K562 (cell line): Measurements from ENCODE around the gene ZNF30. TPM values are rescaled to one million over a fixed set of nuclear protein-coding genes. Genes with fewer than 3 reads are reported as not detected.

Experiments
- ATAC-seq: fragments of 200-7000 bp; cut with Tn5 transposase; 3 replicates; pipeline ENCODE4 v1.9.1; 2020; ENCODE audit warnings: moderate library complexity
- BruUV-seq: library from RNA; stranded (reverse); fragments of 400-500 nt; replicated peaks from 2 replicates; lab custom pipeline; 2021; lab: Mats Ljungman, UMichigan
- CTCF ChIA-PET: fragments of 300-600 bp; formaldehyde crosslinking; extraction: SDS; loops from one replicate; lab custom pipeline; 2021; ENCODE audit warnings: low intra/inter-chr PET ratio; lab: Yijun Ruan, JAX
- POLR2A ChIA-PET: fragments of 300-600, 350-650 bp; sonication (Branson Sonifier 250); formaldehyde crosslinking; extraction: SDS; loops from one replicate; lab custom pipeline; 2021; ENCODE audit warnings: antibody characterized with exemption, inconsistent platforms; lab: Yijun Ruan, JAX
- DNase-seq, 4 experiments: peaks; one replicate each; pipeline versions ENCODE4 v3.0.0 to v3.0.0-alpha.2; 2011 to 2018; ENCODE audit warnings: low spot score in 3 of 4, mixed read lengths in 3 of 4; ENCODE audit errors: extremely low read depth in 1 of 4
- FAIRE-seq: peaks from 2 replicates; lab custom pipeline; 2011; peaks lifted over from hg19 to GRCh38; lab: Jason Lieb, UNC
- H2AFZ ChIP-seq: 2 replicates; pipeline ENCODE4 v1.6.0; 2011; ENCODE audit warnings: low read depth, low read length, control low read depth, inconsistent platforms
- H3K27ac ChIP-seq: fragments of 200-600 bp; 3 replicates; pipeline ENCODE4 v1.8.0; 2011; ENCODE audit warnings: low read depth, mild to moderate bottlenecking, control low read depth, inconsistent platforms, low read length, moderate library complexity, mixed read lengths; ENCODE audit errors: extremely low read depth
- H3K27me3 ChIP-seq, 2 experiments: fragments of 300-600 bp in 1 of 2; 2 replicates in 1 of 2; 3 replicates in 1 of 2; pipeline versions ENCODE4 v1.6.0 to v1.8.0; 2011; ENCODE audit warnings: inconsistent platforms in 2 of 2, low read length in 2 of 2, mild to moderate bottlenecking in 1 of 2, mixed read lengths in 1 of 2, moderate library complexity in 1 of 2; ENCODE audit not compliant: control insufficient read depth in 2 of 2, insufficient read depth in 2 of 2
- H3K36me3 ChIP-seq: fragments of 300-600 bp; 3 replicates; pipeline ENCODE4 v1.8.0; 2011; ENCODE audit warnings: mild to moderate bottlenecking, low read length, inconsistent platforms; ENCODE audit not compliant: control insufficient read depth, insufficient read depth
- H3K4me1 ChIP-seq, 2 experiments: fragments of 200-600 bp in 1 of 2; replicated peaks in 1 of 2; 2 replicates in 1 of 2; 3 replicates in 1 of 2; pipeline versions ENCODE4 v1.5.1 to v1.8.0; 2011; ENCODE audit warnings: inconsistent platforms in 2 of 2, low read length in 2 of 2, mild to moderate bottlenecking in 1 of 2, mixed read lengths in 1 of 2, moderate library complexity in 1 of 2; ENCODE audit not compliant: control insufficient read depth in 2 of 2, insufficient read depth in 2 of 2
- H3K4me2 ChIP-seq: 2 replicates; pipeline ENCODE4 v1.6.1; 2011; ENCODE audit warnings: low read length, control low read depth, inconsistent platforms, mixed read lengths; ENCODE audit not compliant: insufficient read depth
- H3K4me3 ChIP-seq: fragments of 200-600 bp; sonication (generic), shearing (Covaris generic); 2 replicates; pipeline ENCODE4 v1.5.1; 2016; ENCODE audit warnings: control low read depth, inconsistent platforms
- H3K79me2 ChIP-seq: fragments of 200-600 bp; 3 replicates; pipeline ENCODE4 v1.8.0; 2011; ENCODE audit warnings: low read length, inconsistent platforms; ENCODE audit not compliant: control insufficient read depth, insufficient read depth
- H3K9ac ChIP-seq, 2 experiments: 2 replicates each; pipeline versions ENCODE4 v1.6.0 to v1.6.1; 2011; ENCODE audit warnings: low read depth in 2 of 2, low read length in 2 of 2, control low read depth in 1 of 2, inconsistent platforms in 1 of 2, mild to moderate bottlenecking in 1 of 2, mixed read lengths in 1 of 2; ENCODE audit not compliant: insufficient read depth in 1 of 2
- H3K9me1 ChIP-seq: one replicate; pipeline ENCODE4 v1.6.0; 2011; ENCODE audit warnings: inconsistent platforms, mild to moderate bottlenecking, low read length, moderate library complexity; ENCODE audit not compliant: control insufficient read depth, insufficient read depth
- H3K9me3 ChIP-seq: replicated peaks from 2 replicates; pipeline ENCODE4 v1.5.1; 2011; ENCODE audit warnings: low read depth, low read length, inconsistent platforms; ENCODE audit not compliant: control insufficient read depth, insufficient read depth
- H4K20me1 ChIP-seq: replicated peaks from 2 replicates; pipeline ENCODE4 v1.6.1; 2011; ENCODE audit warnings: low read length, inconsistent platforms, mixed read lengths; ENCODE audit not compliant: control insufficient read depth, insufficient read depth
- EGR1 ChIP-seq: fragments of 450-650 bp; conservative IDR thresholded peaks from 2 replicates; pipeline ENCODE4 v1.6.1; 2017; ENCODE audit warnings: mild to moderate bottlenecking
- GABPB1 ChIP-seq: sonication (generic); formaldehyde crosslinking; IDR thresholded peaks from 2 replicates; pipeline ENCODE4 v1.8.0; 2022; ENCODE audit warnings: mild to moderate bottlenecking, missing genetic modification reagents
- GTF2B ChIP-seq: IDR thresholded peaks from 2 replicates; pipeline ENCODE4 v1.6.1; 2011; ENCODE audit not compliant: insufficient read length; ENCODE audit errors: extremely low read depth
- IRF1 ChIP-seq: sonication (generic); formaldehyde crosslinking; IDR thresholded peaks from 2 replicates; pipeline ENCODE4 v1.8.0; 2022; ENCODE audit warnings: missing genetic modification reagents, mild to moderate bottlenecking, borderline replicate concordance
- KDM4B ChIP-seq, 2 experiments: fragments of 450-650 bp in 1 of 2; sonication (generic) in 1 of 2; IDR thresholded peaks; 2 replicates each; pipeline ENCODE4 v1.6.1; 2016 to 2017; ENCODE audit warnings: borderline replicate concordance in 2 of 2, antibody characterized with exemption in 1 of 2, low read depth in 1 of 2, mild to moderate bottlenecking in 1 of 2
- KLF16 ChIP-seq: IDR thresholded peaks from 2 replicates; pipeline ENCODE4 v1.6.1; 2016; ENCODE audit warnings: antibody characterized with exemption
- NR3C1 ChIP-seq: sonication (generic); formaldehyde crosslinking; IDR thresholded peaks from 2 replicates; pipeline ENCODE4 v1.8.1; 2022; ENCODE audit warnings: missing genetic modification reagents
- PATZ1 ChIP-seq: fragments of 250-450 bp; sonication (Bioruptor Pico); IDR thresholded peaks from 2 replicates; pipeline ENCODE4 v1.5.0; 2020; ENCODE audit warnings: mild to moderate bottlenecking, borderline replicate concordance
- POLR2G ChIP-seq: fragments of 200-400 bp; formaldehyde crosslinking; IDR thresholded peaks from 2 replicates; pipeline ENCODE4 v1.6.1; 2017; ENCODE audit warnings: low read depth, mild to moderate bottlenecking, antibody characterized with exemption, low read length, moderate library complexity
- PTRF ChIP-seq: fragments of 450-650 bp; IDR thresholded peaks from 2 replicates; pipeline ENCODE4 v1.6.1; 2016; ENCODE audit warnings: mild to moderate bottlenecking, missing genetic modification characterization, missing compliant biosample characterization
- THRA ChIP-seq: fragments of 450-650 bp; IDR thresholded peaks from 2 replicates; pipeline ENCODE4 v1.6.1; 2017; ENCODE audit warnings: mild to moderate bottlenecking, moderate library complexity
- USF1 ChIP-seq: sonication (generic); formaldehyde crosslinking; IDR thresholded peaks from 2 replicates; pipeline ENCODE4 v1.9.0; 2022; ENCODE audit warnings: mild to moderate bottlenecking, missing genetic modification reagents
- WGBS: fragments of 100-300 bp; shearing (Covaris generic); methylation state at CpG from one replicate; pipeline ENCODE4 v1.1.6; 2016; ENCODE audit warnings: low coverage, mixed read lengths; ENCODE audit not compliant: insufficient coverage; ENCODE audit errors: missing lambda C conversion rate; 5-methylcytosine and 5-hydroxymethylcytosine counted together
- in situ Hi-C: fragments of 300-500 bp; cut with MboI; formaldehyde crosslinking; loops from 4 replicates; pipeline ENCODE4 v1.15.0; 2018; ENCODE audit warnings: inconsistent platforms, mixed read lengths
- intact Hi-C: fragments of 100-400 bp; cut with micrococcal nuclease; formaldehyde crosslinking; loops from 2 replicates; pipeline ENCODE4 v1.14.2; 2022
- polyA plus RNA-seq, 8 experiments: library from polyadenylated mRNA; depleted of rRNA in 4 of 8; stranded (reverse) in 5 of 8; unstranded in 3 of 8; fragments of >200 nt; fragmentation: Nextera tagmentation in 2 of 8; fragmentation: Illumina TruSeq in 1 of 8; extraction: Ambion mirVana in 2 of 8; extraction: Trizol in 1 of 8; gene quantifications; 2 replicates each; pipeline versions ENCODE4 v1.2.1 to v1.2.3, GENCODE V29; 2011 to 2014; ENCODE audit warnings: inconsistent platforms in 1 of 8, missing spikeins in 1 of 8
- total RNA-seq, 7 experiments: library from RNA; depleted of rRNA in 6 of 7; stranded (reverse); fragments of >200 nt in 6 of 7; fragmentation: Illumina TruSeq in 2 of 7; extraction: Trizol in 2 of 7; gene quantifications; 2 replicates each; pipeline versions ENCODE4 v1.2.1 to v1.2.3, GENCODE V29; 2011 to 2021; ENCODE audit warnings: low replicate concordance in 1 of 7

Gene ZNF30
- total and polyA plus RNA-seq, 9 of the 15 experiments (the other 6 are each of a cell fraction or from before 2014, with no cell fraction given), result 7.3 to 13.4 (median 10.6) TPM

GRCh38 chr19:34988119-34988518 is 61.4 kb downstream of the ZNF30 start:
- H3K9me3 ChIP-seq, result peaks cover 7% of the 10 kb centered on the region
- ATAC-seq (no peak), FAIRE-seq (no peak), DNase-seq (no peak)
- H3K4me3 ChIP-seq, result no peak overlapping the region
- intact Hi-C loops, result no loop called here
- H3K27me3 ChIP-seq, result peaks cover 0 to 14% of the 10 kb centered on the region in 2 experiments; a peak in 1 of 5 replicates
- in situ Hi-C loops, result no loop called here
- no peaks in the 10 kb centered on the region for H3K4me1 ChIP-seq
- no peaks in the 10 kb centered on the region for H3K9me1 ChIP-seq
- no TSS peak for BruUV-seq
- H3K79me2 ChIP-seq, result no peaks in the 10 kb centered on the region
- no peaks in the 10 kb centered on the region for H3K36me3 ChIP-seq
- ChIA-PET CTCF (no interaction called here), POLR2A (interaction anchor here (1.8 kb wide), 1 partner anchor 10 kb away, joined by 3 read pairs; no protein-coding TSS in a partner anchor)
- no peaks in the 10 kb centered on the region for H4K20me1 ChIP-seq
- WGBS, result 44% methylated on average over 1 of the region's 1 CpG
- no peak overlapping the region for H2AFZ ChIP-seq
- TF ChIP-seq PTRF (tag), result no peak
- TF ChIP-seq EGR1, result no peak
- no peak for TF ChIP-seq KDM4B (IDR thresholded peaks at IDR 0.05; ENCODE audit: borderline replicate concordance in 2 of 2, low read depth in 1 of 2)
- TF ChIP-seq GTF2B, result no peak
- no peak for TF ChIP-seq KLF16
- no peak for TF ChIP-seq THRA
- no peak for TF ChIP-seq POLR2G
- no peak for TF ChIP-seq NR3C1 (CRISPR knock-in tag)
- no peak for TF ChIP-seq USF1 (CRISPR knock-in tag)
- TF ChIP-seq GABPB1 (CRISPR knock-in tag), result no peak
- no peak for TF ChIP-seq PATZ1
- no peak for TF ChIP-seq IRF1 (CRISPR knock-in tag)
- H3K4me2 ChIP-seq, result no peak overlapping the region
- H3K9ac ChIP-seq, result no peak overlapping the region
- no peak overlapping the region for H3K27ac ChIP-seq
